Activated CD4-positive, alpha-beta T cell treated with anti-CD3 and anti-CD28 coated beads for 4 hours (primary cell): ENCODE results near the gene TMEM94.
"Not testable (repeated sequence)": the region's sequence is repeated elsewhere in the genome, so short reads cannot be mapped to it uniquely, and the experiment has no call there.

Source experiments
- DNase-seq, 2 donors: peaks; one replicate each; pipeline ENCODE4 v3.0.0-alpha.2; 2020

TMEM94 gene

GRCh38 chr17:75477490-75477862 lies 21.0 kb downstream of the TMEM94 start:
- DNase-seq: not testable (repeated sequence)

- DNase-seq: no peak
These were observed 22.1 kb downstream of the TMEM94 start for GRCh38 chr17:75478508-75478907.

GRCh38 chr17:75480281-75480680 lies 23.8 kb downstream of the TMEM94 start:
- DNase-seq: no peak

GRCh38 chr17:75481194-75482068 lies 25.0 kb downstream of the TMEM94 start:
- DNase-seq: no peak

GRCh38 chr17:75482098-75482942 lies 25.9 kb downstream of the TMEM94 start:
- no peak for DNase-seq

- no peak for DNase-seq
These were observed 29.3 kb downstream of the TMEM94 start for GRCh38 chr17:75485688-75486087.

GRCh38 chr17:75486151-75486550 lies 29.7 kb downstream of the TMEM94 start:
- DNase-seq: no peak

GRCh38 chr17:75486951-75487350 lies 30.5 kb downstream of the TMEM94 start:
- DNase-seq: no peak

- DNase-seq: peak in 1 of 2 donors; percentile 32
These were observed 31.1 kb downstream of the TMEM94 start for GRCh38 chr17:75487351-75488070.

GRCh38 chr17:75488693-75489510 lies 32.5 kb downstream of the TMEM94 start:
- DNase-seq: no peak

GRCh38 chr17:75489511-75489955 lies 33.1 kb downstream of the TMEM94 start:
- DNase-seq: no peak

- no peak for DNase-seq
These were observed 33.8 kb downstream of the TMEM94 start for GRCh38 chr17:75490173-75490743.

GRCh38 chr17:75490953-75491649 lies 34.7 kb downstream of the TMEM94 start:
- DNase-seq: no peak

- DNase-seq: no peak
These were observed 35.2 kb downstream of the TMEM94 start for GRCh38 chr17:75491680-75492079.

- no peak for DNase-seq
These were observed 36.2 kb downstream of the TMEM94 start for GRCh38 chr17:75492555-75493168.

GRCh38 chr17:75493476-75494129 lies 37.2 kb downstream of the TMEM94 start:
- no peak for DNase-seq

- no peak for DNase-seq
These were observed 38.0 kb downstream of the TMEM94 start for GRCh38 chr17:75494326-75494877.

- DNase-seq: no peak
These were observed 39.6 kb downstream of the TMEM94 start for GRCh38 chr17:75496005-75496404.

GRCh38 chr17:75498039-75498725 lies 41.7 kb downstream of the TMEM94 start:
- no peak for DNase-seq
